Kidney tubule cell (primary cell): Measurements from ENCODE around the gene LGR5.

Experiments used
- DNase-seq: peaks from one replicate; pipeline ENCODE4 v3.0.0-alpha.2; 2018; ENCODE audit warnings: low spot score

The LGR5 gene

DNA sequence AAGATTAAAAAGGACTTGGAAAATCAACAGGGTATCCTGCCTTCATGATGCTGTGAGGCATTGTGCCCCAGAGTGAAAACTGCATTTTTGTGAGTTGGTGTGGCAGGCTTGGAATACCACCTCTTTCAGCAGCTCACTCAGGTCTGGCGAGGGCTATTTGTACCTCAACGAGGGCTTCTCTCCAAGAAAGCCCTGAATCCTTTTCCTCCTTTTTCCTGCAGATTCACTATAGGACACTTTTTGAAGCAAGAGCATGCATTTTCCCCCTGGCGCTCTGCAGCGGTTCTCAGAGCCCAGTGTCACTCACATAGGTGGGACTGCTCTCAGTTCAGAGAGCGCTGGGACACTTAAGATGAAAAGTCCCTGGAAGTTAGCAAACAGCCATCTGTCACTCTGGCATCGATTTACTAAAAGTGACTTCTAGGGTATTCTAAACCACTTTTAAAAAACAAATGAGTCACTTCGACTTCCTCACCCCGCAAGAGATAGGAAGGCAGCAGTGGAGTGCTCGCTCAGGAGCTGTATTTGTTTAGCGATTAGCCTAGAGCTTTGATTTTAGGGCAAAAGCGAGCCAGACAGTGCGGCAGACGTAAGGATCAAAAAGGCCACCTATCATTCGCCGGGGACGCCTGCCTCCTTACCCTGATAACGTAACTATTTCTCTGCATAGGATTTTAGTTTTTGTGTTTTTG lies 782 bp upstream of the LGR5 start:
- DNase-seq: peak; percentile 20

DNA sequence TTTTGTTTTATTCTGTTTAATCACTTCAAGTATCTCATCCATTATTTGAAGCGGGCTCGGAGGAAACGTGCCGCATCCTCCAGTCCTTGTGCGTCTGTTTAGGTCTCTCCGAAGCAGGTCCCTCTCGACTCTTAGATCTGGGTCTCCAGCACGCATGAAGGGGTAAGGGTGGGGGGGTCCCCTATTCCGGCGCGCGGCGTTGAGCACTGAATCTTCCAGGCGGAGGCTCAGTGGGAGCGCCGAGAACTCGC lies 311 bp upstream of the LGR5 start:
- no peak for DNase-seq

DNA sequence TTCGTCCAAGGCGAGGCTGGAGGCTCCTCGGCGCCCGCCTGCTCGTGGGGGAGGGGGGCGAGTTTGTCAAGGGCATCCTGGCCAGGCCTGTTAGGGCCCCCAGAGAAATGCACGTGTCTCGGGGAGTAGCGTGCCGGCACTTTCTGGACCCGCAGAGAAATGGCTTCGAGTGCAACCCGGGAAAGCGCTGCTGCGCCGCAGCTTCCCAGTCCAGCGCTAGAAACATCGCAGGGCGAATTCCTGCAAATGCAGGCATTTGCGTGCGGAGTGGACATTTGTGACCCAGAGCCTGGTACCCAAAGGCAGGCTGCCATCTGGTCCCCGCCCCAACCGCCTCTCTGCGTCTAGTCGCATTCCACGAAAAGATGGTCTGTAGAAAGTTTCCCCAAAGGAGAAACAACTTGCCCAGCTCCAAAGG lies 756 bp downstream of the LGR5 start:
- no peak for DNase-seq

DNA sequence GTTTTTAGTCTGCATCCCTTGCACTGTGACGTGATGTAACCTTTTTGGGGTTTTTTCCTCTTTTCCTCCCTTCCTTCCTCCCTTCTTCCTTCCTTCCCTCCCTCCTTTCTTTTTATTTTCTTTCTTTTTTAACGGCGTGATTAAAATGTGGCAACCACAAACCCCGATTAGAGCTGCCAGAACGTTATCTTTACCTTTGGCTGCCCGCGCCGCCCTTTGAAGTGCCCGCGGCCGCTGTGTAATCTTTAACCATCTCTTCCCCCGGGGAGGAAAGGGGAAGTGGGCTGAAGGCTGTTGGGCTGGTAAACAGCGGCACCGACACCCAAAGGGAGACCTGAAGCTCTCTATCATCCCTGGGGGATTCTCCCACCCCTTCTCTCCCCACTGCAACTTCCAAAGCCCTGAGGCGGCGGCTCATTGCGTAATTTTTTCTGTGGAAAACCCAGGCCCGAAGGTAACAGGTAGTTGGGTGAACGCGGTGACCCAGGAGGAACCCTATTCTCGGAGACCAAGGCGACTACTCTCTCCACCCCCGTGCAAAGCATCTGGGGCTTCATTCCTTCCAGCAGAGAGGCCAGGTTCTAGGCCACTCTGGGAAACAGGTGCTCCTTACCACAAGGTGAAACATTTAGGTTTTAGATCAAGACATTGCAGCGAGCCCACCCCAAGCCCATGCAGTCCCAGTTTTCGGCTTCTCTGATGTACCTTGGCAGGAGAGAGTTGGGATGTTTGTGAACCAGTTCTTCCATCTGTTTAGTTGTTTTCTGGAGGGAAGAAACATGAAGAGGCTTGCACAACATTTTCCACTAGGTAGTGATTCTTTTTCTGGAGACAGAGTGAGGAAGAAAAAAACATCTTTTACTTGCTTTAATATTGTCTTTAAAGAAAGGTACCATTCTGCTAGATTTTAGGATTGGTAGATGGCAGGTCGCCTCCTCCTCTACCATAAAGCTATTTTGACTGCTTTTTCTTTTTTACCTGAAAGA lies 1.5 kb downstream of the LGR5 start:
- no peak for DNase-seq

DNA sequence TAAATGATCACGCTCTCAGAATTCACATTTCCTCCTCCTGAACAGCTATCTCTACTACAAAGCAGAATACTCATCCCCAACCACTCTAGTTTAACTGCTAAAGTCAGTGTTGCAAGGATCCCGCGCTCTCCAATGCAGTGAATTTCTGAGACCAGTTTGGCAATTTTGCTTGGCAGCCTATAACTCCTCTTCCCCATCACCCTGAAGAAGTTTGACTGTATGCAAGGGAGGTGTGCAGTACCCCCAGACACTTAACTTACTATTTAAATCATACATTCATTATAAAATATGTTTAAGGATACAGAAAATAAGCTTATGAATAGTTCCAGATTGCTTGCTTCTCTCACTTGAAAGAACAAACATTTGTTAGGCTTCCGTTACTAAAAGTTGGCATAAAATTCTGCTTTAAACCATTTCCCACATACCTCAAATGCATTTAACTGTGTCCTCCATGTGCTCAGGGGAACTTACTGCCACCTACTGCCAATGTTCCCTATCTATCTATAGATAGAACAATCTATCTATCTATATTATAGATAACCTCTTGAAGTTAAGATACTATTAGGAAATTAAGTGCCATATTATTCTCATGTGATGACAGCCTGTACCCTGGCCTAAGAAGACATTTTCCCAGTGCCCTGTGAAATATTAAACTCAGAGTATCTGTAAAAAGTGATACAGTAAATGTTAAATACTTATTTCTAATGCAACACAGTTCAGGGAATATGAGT lies 2.4 kb downstream of the LGR5 start:
- DNase-seq: no peak

DNA sequence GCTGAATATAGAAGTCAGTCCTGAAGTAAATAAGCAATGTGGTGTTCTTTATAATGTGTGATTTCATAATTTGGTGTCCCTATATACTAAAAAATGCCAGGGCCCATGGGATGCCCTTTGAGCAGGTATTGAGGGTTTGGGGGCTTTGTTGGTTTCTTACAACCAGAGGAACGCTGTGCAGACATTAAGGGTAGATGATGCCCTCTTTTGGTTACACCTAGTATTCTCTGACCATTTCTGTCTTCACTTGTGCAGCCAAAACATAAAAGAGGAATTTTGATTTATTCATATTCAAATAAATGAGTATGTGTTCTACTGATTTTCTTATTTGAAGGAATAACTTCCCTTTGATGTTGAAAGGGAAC lies 3.0 kb downstream of the LGR5 start:
- DNase-seq: no peak

DNA sequence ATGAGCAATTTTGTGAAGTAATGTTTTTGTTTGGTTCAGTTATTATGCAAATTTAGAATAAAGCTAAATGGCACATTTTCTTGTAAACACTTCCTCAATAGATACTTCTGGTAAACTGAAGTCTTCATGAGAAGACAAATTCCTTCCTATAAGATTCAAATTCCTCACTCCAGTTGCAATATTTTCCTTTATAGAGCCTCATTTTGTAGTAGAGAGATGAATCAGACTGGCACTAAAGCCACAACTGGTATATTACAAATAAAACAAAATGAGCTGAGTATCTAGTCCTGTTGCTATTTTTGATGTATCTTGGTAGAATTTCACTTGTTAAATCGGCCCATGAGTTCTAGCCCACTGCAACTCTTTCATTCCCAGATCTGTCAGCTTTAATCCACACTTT lies 5.5 kb downstream of the LGR5 start:
- DNase-seq: no peak

DNA sequence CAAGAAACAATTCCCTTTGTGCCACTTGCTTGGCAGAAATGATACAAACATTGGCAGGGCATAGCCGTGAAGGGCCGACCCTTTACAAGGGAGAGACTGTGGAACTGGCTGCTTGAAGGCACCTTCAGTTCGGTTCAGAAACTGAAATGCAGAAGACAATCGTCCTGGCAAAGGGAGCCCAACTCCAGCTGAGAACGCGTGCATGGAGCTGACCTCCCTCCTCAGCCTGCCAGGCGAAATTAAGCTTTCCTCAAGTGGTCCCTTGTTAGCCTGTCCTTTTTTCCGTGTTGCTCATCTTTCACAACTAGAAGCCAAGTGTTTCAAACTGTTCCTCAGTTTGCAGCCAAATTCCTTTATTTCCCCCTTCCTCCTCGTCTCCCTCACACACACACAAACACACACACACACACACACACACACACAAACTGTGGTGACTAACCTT lies 8.1 kb downstream of the LGR5 start:
- DNase-seq: no peak

DNA sequence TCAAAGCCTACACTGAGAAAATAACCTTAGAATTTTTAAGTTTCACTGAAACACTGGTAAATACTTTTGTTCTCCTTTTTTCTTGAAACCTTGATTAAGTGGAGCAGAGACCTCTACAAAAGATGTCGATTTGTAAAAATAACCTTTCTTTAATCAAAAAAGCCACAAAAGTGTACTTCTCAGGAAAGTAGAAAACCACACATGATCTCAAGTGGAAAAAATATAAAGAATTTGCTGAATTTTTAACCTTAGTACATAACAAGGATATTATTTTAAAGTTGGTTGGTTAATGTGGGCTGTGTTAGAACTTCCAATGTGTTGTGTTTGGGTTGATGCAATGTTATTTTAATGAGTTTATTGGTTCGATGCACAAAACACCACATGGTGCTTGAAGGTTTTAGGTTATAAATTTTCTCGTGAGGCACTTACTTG lies 8.6 kb downstream of the LGR5 start:
- peak; percentile 8 for DNase-seq

DNA sequence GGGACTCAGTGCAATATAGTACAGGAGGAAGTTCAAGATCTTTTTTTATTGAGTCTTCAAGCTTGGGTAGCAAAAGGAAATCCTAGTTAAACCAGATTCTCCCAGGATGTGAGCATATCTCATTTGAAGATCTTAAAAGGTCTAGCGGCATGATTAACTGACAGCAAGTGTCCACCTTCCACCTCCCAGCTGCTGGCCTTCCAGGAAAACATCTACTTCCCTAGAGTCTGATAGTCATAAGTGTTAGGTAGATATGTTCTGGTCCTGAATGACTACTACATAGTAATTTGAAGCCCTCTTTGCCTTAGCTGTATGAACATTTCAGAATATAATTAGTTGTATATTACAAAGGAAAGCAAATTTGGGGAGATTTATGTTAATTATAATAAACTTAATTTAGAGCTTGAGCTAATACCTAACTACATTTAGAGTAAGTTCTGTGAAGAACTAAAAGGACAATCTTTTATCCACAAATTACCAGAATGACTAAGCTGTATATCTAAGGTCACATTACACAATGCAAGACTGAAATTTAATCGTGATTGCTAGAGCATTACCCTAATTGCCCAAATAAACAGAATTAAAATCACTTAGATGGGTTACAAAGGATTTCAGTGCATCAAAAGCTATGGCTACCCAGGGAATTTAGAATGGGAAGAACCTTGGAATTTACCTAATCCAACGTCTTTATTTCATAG lies 9.9 kb downstream of the LGR5 start:
- DNase-seq: no peak

DNA sequence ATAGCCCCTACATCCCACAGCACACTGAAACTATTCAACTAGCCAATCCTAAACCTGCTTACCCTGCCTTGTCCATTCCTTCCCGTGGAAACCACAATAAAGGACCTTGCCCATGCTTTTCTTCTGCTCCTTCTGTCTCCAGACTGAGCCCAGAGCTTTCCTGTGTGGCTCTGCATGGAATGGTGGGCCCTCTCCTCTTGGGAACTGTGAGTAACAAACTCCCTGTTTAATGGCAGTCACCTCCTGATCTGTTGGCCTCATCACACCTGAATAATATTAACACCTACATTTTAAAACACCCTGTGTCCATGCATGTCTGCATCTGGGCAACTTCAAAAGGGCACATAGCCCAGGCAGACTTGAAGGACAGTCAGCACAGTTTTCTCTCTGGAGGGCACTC lies 12.4 kb downstream of the LGR5 start:
- no peak for DNase-seq

DNA sequence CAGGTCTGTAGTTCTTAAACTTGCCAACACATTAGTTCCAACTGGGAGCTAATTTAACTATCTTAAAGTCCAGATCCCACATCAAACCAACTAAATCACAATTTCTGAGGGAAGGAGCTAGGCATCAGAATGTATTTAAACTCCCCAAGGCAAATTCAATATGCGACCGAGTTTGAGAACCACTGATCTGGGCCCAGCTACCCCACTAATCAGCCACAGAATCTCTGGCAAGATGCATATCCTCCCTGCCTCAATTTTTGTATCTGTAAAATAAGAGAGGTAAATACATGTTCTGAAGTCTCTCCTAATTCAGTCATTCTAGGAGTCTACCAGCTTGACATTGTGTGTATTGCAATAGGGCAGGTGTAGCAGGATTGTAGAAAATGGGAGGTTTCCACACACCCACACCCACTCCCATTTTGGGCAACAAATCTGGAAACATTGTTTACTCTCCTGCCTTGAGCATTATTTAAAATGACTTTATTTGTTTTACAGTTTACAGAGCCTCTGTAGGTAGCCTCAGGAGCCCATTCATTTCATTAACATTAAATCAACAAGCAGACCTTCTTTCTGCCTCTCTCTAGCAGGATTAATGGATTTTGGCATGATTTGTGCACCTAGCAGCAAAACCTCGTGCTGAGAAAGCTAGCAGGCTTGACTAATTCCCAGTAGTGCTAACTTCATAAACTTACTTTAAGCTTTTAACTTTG lies 15.6 kb downstream of the LGR5 start:
- no peak for DNase-seq

DNA sequence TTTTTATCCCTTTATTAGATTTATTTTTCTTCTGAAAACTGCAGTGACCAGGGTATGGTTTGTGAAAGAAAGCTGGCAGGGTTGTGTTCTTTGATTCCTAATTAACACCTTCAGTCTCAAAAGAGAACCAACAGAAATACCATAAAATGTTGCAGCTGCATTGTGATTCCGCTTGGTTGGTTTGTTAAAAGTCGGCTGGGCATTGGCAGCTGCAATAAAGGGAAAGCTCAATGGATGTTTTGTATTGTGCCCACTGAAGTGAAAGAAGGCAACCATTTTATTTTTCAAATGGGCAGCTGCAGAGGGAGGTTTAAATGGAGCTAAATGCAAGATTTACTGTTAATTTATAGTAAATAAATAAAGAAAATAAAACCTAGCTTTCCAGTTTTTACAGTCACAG lies 16.7 kb downstream of the LGR5 start:
- DNase-seq: no peak

DNA sequence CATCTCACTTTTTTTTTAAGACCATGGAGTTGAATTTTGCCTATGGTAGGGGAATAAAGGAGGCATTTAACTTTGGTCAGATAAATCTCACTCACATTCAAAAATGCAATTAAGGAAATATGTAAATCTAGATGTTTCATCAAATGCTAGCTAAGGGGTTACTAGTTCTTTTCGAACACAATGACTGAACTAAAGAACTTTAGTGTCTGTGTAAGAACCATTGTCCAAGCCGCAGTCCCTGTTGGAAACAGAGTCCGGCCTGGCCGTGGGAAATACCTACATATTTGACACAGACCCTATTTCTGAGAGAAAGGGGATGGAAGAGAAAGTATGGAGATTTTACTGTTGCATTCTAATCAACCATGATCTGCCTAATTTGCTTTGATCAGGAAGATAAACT lies 17.4 kb downstream of the LGR5 start:
- DNase-seq: no peak

DNA sequence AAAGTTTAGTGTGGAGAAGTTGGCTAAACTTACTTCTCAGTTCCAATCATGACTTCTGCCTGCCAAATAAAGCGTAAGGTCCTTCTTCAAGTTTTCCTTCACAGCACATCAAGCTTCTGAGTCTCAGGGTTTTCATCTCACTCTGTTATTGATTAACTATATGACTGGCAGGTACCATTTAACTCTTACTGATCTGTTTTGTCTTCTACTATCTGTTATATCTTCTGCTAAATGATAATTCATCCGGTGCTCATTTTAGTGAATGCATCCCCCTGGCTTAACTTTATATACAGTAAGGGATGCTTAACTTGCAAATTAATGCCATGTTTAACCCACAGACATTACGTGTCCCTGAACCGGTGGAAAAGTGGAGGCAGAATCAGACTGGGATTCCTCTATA lies 20.7 kb downstream of the LGR5 start:
- DNase-seq: peak; percentile 28

DNA sequence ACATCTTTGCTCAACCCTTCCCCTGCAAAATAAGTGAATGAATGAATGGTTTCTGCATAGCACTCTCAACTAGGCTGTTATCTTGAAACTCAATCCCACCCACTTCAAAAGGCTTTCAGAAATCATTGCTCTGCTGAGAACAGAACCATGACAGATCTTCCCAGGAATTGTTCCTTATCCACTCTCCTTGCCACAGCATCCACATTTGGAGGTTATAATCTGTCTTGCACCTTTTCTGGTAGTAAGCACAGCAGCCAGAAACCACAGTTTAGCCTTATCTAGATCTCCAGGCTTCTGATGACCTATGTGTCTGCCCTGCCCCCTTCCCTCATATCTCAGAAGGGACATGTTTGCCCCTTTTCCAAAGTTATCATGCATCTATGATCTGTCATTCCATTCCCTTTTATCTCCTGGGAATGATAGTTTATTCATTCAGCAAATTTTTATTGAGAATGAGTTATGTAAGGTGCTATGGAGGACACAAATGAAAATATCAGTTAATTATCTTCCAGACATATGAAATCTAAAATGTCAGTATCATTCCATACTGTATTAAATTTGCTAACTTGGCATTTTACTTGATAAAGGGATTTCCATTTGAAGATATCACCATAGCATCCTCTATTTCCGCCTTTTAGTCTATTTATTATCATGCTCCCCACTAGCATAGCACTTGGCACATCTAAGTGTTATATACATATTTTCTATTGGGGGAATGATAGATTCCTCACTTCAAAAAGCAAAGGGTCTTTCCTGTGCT lies 21.4 kb downstream of the LGR5 start:
- no peak for DNase-seq

DNA sequence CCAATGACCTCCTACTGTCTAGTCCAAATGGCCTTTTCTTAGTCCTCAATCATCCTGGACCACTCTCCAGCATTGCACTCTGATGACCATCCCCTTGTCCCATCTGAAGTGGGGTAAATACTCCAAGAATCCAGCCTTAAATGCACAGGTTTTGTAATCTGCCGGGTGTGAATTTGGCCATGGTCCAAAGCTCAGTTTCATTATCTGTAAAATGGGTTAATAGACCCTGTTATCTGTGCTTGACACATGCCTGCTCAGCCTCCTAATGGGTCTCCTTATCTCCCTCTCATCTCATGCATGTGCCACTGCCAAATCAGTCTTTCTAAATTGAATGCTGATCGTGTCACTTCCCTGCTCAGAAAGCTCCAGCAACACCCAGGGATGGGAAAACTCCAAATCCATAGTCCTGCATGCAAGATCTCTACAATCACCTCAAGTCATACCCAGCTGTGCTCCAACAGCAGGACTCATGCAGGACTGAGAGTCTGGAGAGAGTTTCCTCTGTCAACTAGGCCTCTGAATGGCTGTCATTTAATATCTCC lies 22.3 kb downstream of the LGR5 start:
- no peak for DNase-seq

DNA sequence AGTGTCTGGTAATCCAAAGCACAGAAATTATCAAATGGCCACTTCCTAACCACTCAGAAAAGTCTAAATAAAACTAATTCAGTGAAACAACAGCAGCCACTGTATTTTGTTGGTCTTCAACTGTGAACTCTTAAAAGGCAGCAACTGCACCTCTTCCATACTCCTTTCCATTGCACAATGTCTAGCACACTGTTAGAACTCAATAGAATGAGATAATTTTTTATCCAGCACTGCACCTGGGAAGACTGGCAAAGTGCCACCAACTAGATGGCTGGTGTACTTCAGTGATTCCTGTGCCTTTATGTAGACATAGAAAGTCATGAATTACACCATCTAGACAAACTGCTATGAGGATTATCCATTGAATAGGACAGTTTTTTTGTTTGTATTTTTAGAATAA lies 26.2 kb downstream of the LGR5 start:
- no peak for DNase-seq

DNA sequence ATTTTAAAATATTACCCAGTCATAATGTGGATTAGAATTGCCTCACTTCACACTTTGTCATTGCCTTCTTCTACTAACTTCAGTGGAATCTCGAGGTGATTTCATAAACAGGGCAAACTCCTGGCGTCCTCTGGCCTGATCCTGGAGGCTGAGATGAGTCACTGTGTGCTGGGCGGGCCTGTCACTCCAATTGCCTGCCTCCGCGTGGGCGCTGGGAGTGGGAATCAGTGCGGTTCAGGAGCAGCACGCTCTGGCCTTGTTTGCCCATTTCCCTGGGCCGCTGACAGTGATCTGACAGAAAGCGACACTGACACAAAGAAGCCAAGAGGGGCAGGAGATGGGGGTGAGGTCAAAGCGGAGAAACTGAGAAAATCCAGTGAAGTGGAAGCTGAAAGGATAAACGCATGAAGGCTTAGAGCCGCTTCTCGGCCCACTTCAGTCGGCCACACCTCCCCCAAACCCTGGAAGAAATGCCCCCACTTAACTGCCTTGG lies 29.7 kb downstream of the LGR5 start:
- no peak for DNase-seq

DNA sequence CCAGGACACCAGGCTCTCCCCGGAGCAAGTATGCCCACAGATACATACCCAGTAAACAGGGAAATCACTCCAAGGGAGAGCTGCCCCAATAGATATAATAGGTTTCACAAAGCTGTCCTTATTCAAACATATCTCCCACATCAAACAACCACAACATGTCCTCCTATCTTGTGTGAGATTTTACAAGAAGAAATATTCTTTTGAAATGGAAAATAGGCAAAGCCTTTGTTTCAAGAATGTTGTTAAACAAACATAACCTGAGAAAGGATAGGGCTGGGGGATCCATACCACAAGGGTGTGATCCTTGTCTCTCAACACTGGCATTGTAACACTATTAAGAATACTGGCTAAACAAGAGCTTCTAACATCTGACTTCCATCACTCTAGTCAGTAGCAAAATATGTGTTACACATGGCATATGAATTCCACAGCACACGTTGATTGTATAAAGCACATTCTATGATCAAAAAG lies 32.9 kb downstream of the LGR5 start:
- DNase-seq: no peak
